PFSK-1 (cell line): ENCODE measurements around the gene LY6G6D.

Experiments used
- FOXP2 ChIP-seq: optimal IDR thresholded peaks from 2 replicates; pipeline ENCODE3; 2011; ENCODE audit warnings: borderline replicate concordance, control low read depth, inconsistent platforms; ENCODE audit not compliant: insufficient read depth; ENCODE audit errors: extremely low read length, extremely low read depth
- POLR2AphosphoS5 ChIP-seq: IDR thresholded peaks from 2 replicates; pipeline ENCODE4 v1.6.1; 2012; ENCODE audit warnings: low read depth, mild to moderate bottlenecking, control low read depth, low read length, moderate library complexity
- SIN3A ChIP-seq: IDR thresholded peaks from 2 replicates; pipeline ENCODE4 v1.6.1; 2012; ENCODE audit warnings: mild to moderate bottlenecking, low read length, moderate library complexity, borderline replicate concordance; ENCODE audit not compliant: insufficient read depth
- TAF1 ChIP-seq: IDR thresholded peaks from 2 replicates; pipeline ENCODE4 v1.6.1; 2012; ENCODE audit warnings: low read length, control low read depth, borderline replicate concordance; ENCODE audit not compliant: insufficient read depth
- TF ChIP-seq, protein P1 (sequence below), 2 experiments: IDR thresholded peaks; 2 replicates each; pipeline versions ENCODE4 v1.6.1 to v1.8.0; 2011 to 2012; ENCODE audit warnings: low read depth in 2 of 2, low read length in 2 of 2, control low read depth in 1 of 2, inconsistent platforms in 1 of 2, mild to moderate bottlenecking in 1 of 2, moderate library complexity in 1 of 2; ENCODE audit not compliant: insufficient read depth in 1 of 2

LY6G6D gene

DNA sequence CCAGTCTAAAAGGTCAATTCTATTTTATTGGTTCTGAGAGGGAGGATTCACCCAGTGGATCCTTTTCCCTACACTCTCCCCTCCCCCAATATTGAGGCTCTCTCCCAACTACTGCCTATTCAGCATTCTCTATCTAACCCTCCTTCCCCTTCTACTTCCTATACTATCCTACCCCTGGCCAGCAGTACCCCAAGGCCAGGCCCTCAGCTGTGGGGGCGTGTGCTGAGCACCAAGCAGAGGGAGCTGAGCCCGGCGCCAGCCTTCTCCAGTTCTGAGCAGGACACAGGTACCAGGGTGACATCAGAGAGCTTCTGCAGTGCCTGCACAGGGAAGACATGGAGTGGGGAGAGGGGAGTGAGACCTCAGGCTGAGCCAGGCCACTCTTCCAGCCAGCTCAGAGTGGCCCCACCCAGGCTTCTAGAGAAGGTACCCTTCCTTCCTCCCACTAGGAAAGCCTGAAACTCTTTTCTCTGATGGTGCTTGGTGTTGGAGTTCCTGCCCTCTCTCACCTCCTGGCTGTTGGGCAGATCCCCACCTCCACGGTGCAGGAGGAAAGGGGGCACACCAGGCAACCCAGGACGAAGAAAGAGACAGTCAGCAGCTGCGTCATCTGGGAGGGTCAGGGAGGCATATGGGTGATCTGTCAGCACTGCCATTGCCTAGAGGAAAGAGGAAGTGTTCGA is 12.0 kb downstream of the LY6G6D start:
- TF ChIP-seq POLR2AphosphoS5 = no peak
- TF ChIP-seq TAF1 = no peak
- TF ChIP-seq, protein P1, sequence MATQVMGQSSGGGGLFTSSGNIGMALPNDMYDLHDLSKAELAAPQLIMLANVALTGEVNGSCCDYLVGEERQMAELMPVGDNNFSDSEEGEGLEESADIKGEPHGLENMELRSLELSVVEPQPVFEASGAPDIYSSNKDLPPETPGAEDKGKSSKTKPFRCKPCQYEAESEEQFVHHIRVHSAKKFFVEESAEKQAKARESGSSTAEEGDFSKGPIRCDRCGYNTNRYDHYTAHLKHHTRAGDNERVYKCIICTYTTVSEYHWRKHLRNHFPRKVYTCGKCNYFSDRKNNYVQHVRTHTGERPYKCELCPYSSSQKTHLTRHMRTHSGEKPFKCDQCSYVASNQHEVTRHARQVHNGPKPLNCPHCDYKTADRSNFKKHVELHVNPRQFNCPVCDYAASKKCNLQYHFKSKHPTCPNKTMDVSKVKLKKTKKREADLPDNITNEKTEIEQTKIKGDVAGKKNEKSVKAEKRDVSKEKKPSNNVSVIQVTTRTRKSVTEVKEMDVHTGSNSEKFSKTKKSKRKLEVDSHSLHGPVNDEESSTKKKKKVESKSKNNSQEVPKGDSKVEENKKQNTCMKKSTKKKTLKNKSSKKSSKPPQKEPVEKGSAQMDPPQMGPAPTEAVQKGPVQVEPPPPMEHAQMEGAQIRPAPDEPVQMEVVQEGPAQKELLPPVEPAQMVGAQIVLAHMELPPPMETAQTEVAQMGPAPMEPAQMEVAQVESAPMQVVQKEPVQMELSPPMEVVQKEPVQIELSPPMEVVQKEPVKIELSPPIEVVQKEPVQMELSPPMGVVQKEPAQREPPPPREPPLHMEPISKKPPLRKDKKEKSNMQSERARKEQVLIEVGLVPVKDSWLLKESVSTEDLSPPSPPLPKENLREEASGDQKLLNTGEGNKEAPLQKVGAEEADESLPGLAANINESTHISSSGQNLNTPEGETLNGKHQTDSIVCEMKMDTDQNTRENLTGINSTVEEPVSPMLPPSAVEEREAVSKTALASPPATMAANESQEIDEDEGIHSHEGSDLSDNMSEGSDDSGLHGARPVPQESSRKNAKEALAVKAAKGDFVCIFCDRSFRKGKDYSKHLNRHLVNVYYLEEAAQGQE (IDR thresholded peaks at IDR 0.05; ENCODE audit: insufficient read depth in 1 of 2, low read depth in 2 of 2, low read length in 2 of 2) = no peak
- no peak for TF ChIP-seq FOXP2
- no peak for TF ChIP-seq SIN3A

DNA sequence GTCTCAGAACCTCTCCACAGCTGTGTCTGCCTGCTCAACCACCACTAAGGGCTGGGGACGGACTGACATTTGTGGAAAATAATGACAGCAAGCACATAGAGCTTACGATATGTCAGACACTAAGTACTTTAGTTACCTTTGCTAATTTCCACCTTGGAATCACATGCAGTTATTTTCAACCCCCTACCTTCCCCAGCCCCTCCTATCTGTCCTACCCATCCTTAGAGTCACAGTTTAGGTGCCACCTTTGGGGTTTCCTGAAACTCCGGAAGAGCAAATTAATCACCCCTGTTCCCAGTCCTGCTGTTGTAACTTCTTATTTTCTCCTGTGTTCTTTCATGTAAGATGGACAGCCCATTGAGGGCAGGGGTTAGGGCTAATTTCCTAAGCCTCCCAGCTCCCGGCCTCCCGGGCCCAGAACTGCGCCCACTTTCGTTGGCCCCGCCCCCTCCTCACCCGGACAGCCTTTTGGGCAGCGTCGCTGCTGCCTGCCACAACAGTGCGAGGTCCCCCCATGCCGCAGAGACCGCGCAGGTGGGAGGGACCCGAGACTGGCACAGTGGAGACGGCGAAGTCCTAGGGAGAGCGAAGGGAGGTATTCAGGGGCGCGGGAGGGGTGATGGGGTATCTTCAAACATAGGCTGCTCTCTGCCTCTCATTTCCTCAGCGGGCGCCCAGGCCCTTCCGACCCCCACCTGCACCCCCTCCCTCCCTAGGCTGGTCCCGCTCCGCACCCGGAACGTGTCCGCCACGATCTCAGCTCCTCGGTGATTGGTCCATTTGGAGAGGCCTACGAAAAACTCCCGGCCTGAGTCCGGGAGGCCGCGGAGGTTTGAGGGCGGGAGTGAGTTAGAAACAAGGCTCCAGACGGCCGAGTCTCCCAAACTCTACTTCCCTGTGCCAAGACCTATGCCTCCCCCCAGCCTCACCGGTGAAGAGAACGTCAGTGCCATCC is 12.8 kb downstream of the LY6G6D start:
- TF ChIP-seq, protein P1 (IDR thresholded peaks at IDR 0.05; ENCODE audit: insufficient read depth in 1 of 2, low read depth in 2 of 2, low read length in 2 of 2) = no peak
- no peak for TF ChIP-seq POLR2AphosphoS5

DNA sequence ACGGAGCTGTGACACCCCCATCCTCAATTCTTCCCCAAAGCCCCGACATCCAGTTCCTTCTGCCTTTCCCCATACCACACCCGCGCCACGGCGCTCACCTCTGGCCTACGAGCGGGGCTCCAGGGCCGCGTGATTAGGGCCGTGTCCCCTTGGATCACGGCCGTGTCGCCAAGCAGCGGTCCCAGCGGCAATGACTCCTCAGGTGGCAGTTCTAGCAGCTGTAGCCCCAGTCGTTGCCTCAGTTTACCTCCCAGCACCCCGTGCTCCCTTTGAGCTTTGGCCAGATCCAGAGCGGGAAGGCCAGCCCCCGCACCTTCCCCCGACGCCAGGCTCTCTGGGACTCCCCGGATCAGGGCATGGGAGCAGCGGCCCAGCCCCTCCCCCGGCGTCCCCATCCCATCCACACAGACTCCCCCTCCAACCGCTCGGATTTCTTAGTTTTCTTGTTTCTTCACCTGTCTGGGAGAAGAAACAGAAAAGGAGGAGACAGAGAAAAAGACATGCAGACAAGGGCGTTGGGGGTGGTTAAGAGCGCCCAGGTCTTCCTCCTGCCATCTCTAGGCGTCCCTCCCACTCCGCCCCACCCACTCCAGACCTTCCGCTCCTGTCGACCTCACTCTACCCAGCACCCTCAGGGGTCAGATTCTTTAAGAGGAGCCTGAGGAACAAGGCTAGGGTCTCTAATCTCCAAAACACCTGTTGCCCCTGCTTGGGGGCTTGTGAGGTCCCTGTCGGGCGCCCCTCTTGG is 13.8 kb downstream of the LY6G6D start, which contains the start of gene DDAH2:
Gene DDAH2 (minus strand): TSS at position 533 of the 748 bp plus-strand sequence. CDS start 138 bp downstream, at position 395.
- TF ChIP-seq POLR2AphosphoS5 (no peak), SIN3A (no peak), FOXP2 (no peak), TAF1 (no peak)
- TF ChIP-seq, protein P1 (IDR thresholded peaks at IDR 0.05; ENCODE audit: insufficient read depth in 1 of 2, low read depth in 2 of 2, low read length in 2 of 2) = no peak

DNA sequence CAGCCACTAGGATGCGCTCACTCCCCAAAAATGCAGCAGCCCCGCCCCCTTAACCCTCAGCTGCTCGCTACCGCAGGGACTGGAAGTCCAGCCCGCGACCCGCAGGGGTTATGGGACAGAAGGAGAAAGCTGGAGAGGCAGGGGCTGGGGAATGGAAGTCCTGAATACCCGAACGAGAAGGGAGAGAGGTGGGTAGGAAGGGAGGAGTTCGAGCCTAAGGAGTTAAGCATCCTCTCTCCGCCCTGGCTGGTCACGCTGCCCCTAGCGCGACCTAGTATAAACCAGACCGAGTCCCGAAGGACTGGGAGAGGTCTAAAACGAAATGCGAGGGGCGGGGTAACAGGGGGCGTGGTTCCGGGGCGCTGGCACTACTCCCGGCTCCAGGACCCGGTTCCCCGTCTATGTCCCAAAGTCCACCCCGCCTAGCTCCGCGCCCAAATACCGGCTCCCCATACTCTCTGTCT is 14.4 kb downstream of the LY6G6D start:
- TF ChIP-seq FOXP2 (no peak), SIN3A (no peak), POLR2AphosphoS5 (no peak), TAF1 (no peak)
- TF ChIP-seq, protein P1 (IDR thresholded peaks at IDR 0.05; ENCODE audit: insufficient read depth in 1 of 2, low read depth in 2 of 2, low read length in 2 of 2) = no peak
